Endothelial cell of umbilical vein (primary cell): ENCODE data around the gene LYRM4.

Source experiments
- CTCF ChIP-seq, 2 donors: IDR thresholded peaks; 1 replicate in 1 of 2; 2 replicates in 1 of 2; pipeline ENCODE4 v1.5.1; 2011; ENCODE audit warnings: low read length in 2 of 2, mild to moderate bottlenecking in 2 of 2, moderate library complexity in 2 of 2, control low read depth in 1 of 2, inconsistent platforms in 1 of 2, low read depth in 1 of 2; ENCODE audit not compliant: insufficient read depth in 1 of 2; ENCODE audit errors: extremely low read depth in 1 of 2
- EZH2 ChIP-seq: IDR thresholded peaks from 2 replicates; pipeline ENCODE4 v1.6.1; 2012; ENCODE audit warnings: borderline replicate concordance, low read depth, mild to moderate bottlenecking, moderate library complexity, low read length, inconsistent platforms; ENCODE audit not compliant: severe bottlenecking
- JUN ChIP-seq: IDR thresholded peaks from 2 replicates; pipeline ENCODE4 v1.6.1; 2011; ENCODE audit warnings: borderline replicate concordance, low read depth; ENCODE audit not compliant: insufficient read length, insufficient read depth
- MAX ChIP-seq: IDR thresholded peaks from 2 replicates; pipeline ENCODE4 v1.6.1; 2011; ENCODE audit not compliant: insufficient read depth, insufficient read length
- POLR2A ChIP-seq: IDR thresholded peaks from 2 replicates; pipeline ENCODE4 v1.6.1; 2012; ENCODE audit warnings: low read depth, mild to moderate bottlenecking, control low read depth, low read length
- POLR2AphosphoS5 ChIP-seq: IDR thresholded peaks from 2 replicates; pipeline ENCODE4 v1.6.1; 2012; ENCODE audit warnings: low read depth, mild to moderate bottlenecking, control low read depth, low read length, moderate library complexity; ENCODE audit not compliant: insufficient read depth

DNA sequence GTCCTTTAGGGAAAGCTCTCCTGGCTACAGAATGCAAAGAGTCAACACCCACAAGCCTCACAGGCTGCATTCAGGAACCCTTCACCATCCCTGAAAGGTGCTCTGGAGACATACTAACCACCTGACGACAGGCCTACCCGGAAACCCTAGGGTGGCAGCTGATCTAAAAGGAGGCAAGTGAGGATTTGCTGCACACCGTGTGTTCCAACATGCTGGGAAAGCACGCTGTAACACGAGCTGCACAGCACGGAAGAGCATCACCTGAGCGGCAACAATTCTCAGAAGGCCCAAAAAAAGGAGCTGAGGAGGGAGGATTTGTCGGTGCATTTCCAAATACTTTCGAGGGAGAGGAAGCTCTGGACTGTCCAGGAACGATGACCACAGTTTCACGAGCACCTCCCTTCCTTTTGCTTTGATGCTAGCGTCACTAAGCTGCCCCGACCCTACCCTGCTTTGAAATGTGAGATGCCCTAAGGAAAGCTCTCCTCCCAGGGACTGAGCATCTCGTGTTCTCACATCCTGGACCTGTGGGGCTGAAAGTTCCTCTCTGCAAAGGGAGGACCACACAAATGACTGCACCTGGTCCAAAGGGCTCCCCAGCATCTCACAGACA, 88.6 kb downstream of the LYRM4 start:
- TF ChIP-seq CTCF (IDR thresholded peaks at IDR 0.05; ENCODE audit: extremely low read depth in 1 of 2, insufficient read depth in 1 of 2, low read depth in 1 of 2, low read length in 2 of 2) (no peak), EZH2 (no peak), MAX (no peak), POLR2AphosphoS5 (no peak), POLR2A (no peak), JUN (no peak)
